Testis (tissue), 2 donors: ENCODE data around the gene PSENEN.

Source experiments
- POLR2A ChIP-seq: fragments of 450-650 bp; IDR thresholded peaks from one replicate; pipeline ENCODE4 v1.6.1; 2017; ENCODE audit warnings: antibody characterized with exemption, mild to moderate bottlenecking, moderate library complexity
- TF ChIP-seq, protein P1 (sequence below), 3 experiments: fragments of 450-650 bp in 2 of 3; fragments of 200-600 bp in 1 of 3; sonication (generic) in 1 of 3; IDR thresholded peaks; one replicate each; pipeline ENCODE4 v1.5.1; 2016 to 2019; ENCODE audit warnings: antibody characterized with exemption in 3 of 3, mild to moderate bottlenecking in 2 of 3, moderate library complexity in 1 of 3

GRCh38 chr19:35727053-35727955, 18.1 kb upstream of the PSENEN start:
- TF ChIP-seq, protein P1, sequence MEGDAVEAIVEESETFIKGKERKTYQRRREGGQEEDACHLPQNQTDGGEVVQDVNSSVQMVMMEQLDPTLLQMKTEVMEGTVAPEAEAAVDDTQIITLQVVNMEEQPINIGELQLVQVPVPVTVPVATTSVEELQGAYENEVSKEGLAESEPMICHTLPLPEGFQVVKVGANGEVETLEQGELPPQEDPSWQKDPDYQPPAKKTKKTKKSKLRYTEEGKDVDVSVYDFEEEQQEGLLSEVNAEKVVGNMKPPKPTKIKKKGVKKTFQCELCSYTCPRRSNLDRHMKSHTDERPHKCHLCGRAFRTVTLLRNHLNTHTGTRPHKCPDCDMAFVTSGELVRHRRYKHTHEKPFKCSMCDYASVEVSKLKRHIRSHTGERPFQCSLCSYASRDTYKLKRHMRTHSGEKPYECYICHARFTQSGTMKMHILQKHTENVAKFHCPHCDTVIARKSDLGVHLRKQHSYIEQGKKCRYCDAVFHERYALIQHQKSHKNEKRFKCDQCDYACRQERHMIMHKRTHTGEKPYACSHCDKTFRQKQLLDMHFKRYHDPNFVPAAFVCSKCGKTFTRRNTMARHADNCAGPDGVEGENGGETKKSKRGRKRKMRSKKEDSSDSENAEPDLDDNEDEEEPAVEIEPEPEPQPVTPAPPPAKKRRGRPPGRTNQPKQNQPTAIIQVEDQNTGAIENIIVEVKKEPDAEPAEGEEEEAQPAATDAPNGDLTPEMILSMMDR (IDR thresholded peaks at IDR 0.05): no peak
- no peak for TF ChIP-seq POLR2A
